Measurements from ENCODE around the gene BPIFB3.

The BPIFB3 gene

DNA sequence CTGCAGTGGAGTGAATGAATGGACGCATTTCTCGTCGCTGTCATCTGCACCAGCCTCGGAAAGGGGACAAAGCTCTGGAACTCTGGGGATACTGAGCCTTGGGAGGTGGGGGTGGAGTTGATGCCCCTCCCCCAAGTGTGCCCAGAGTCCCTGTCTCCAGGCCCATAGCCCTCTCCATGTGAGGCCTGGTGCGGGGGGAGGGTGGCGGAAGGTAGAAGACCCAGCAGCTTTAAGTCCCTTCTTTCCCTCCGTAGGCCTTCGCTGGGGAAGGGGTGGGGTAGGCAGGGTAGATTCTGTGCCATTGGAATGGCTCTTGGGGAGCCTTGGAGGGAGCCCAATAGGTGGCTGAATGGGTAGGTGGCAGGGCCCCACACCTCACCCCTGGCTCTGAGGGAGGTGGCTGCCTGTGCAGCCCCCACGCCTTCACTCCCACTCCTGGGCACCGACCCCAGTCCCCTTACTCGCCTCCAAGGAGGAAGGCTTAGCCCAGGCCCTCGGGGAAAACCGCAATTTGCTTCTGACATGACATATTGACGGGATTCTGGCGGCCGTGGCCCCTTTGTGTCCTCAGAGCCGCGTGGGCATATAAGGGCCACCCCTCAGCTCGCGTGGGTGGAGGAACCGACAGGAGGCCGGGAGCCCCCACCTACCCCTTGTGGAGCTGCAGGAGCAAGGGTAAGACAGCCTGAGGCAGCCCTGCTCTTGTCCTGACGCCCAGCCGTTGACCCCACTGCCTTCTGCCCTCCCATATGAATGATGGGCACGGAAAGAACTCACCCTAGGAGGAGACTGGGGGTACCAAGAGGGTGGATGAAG is at the start of gene BPIFB3:
Gene BPIFB3, plus strand, starts transcription at position 613 of the 816 bp plus-strand sequence. CDS start 1,533 bp downstream, outside the sequence.
- DNase-seq (ENCODE audit: low read depth) = no peak

- DNase-seq (ENCODE audit: low read depth) = no peak
Observed at GRCh38 chr20:33004141-33004751, 49.5 kb upstream of the BPIFB3 start, which contains the start of gene SUN5. Gene SUN5, minus strand, starts transcription at chr20:33004433. Its CDS starts 93 bp downstream, at chr20:33004340.

GRCh38 chr20:33005132-33005566 is 48.6 kb upstream of the BPIFB3 start:
- no peak for DNase-seq (ENCODE audit: low read depth)

GRCh38 chr20:33005908-33006775 is 47.6 kb upstream of the BPIFB3 start:
- DNase-seq (ENCODE audit: low read depth) = no peak

- DNase-seq (ENCODE audit: low read depth) = no peak
Observed at GRCh38 chr20:33006776-33007375, 46.8 kb upstream of the BPIFB3 start.

DNA sequence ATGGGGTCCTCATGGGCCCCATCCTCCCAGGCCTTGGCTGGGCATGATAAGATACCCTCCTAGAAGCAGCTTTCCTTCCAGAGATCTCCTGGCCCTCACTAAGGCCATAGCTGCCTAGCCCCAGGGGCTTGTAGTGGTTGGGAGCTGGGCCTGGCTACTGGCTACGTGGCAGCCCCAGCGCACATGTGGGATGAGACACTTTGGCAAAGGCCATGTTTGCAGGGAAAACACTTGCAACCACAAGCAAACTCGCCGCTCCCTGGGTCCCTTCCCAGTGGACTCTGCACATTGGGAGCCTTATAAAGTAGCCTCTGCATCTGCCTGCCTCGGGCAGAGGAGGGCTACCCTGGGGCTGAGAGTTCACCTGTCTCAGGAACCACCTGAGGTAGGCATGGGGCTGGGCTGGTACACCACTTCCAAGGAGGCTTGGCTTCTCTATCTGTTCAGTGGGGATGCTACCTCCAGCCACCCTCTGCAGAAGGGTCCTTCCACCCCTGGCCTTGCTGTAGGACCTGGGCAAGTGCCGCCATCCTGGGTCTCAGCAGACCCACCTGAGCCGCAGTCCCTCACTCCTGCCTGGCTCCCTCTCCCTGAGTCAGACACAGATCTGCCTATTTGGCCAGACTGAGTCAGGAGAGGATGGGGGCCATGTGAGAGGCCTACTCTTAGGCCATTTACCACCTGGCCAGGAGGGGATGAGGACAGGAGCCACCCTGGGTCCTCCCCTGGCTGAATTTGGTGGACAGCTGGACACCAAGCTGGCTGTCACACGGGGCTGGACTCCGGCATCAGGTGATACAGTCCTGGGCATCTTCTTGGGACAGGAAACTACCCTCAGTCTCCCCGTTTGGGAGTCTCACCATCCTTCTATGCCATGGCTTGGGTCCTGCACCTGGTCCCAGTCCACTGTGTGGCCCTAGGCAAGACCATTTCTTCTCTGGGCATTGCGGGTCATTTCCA is 46.0 kb upstream of the BPIFB3 start, which contains the start of gene BPIFB2:
Gene BPIFB2, plus strand, starts transcription at position 329 of the 960 bp plus-strand sequence. CDS start 871 bp downstream, outside the sequence.
- DNase-seq (ENCODE audit: low read depth) = no peak

- no peak for DNase-seq (ENCODE audit: low read depth)
Observed at GRCh38 chr20:33008336-33009213, 45.1 kb upstream of the BPIFB3 start.

- DNase-seq (ENCODE audit: low read depth) = no peak
Observed at GRCh38 chr20:33009214-33010132, 44.2 kb upstream of the BPIFB3 start.

- DNase-seq (ENCODE audit: low read depth) = no peak
Observed at GRCh38 chr20:33010133-33010504, 43.6 kb upstream of the BPIFB3 start.

GRCh38 chr20:33010674-33011449 is 42.8 kb upstream of the BPIFB3 start:
- no peak for DNase-seq (ENCODE audit: low read depth)

GRCh38 chr20:33012327-33013189 is 41.1 kb upstream of the BPIFB3 start:
- DNase-seq (ENCODE audit: low read depth) = no peak

GRCh38 chr20:33013701-33014326 is 39.9 kb upstream of the BPIFB3 start:
- no peak for DNase-seq (ENCODE audit: low read depth)

- no peak for DNase-seq (ENCODE audit: low read depth)
Observed at GRCh38 chr20:33014336-33015113, 39.2 kb upstream of the BPIFB3 start.

DNA sequence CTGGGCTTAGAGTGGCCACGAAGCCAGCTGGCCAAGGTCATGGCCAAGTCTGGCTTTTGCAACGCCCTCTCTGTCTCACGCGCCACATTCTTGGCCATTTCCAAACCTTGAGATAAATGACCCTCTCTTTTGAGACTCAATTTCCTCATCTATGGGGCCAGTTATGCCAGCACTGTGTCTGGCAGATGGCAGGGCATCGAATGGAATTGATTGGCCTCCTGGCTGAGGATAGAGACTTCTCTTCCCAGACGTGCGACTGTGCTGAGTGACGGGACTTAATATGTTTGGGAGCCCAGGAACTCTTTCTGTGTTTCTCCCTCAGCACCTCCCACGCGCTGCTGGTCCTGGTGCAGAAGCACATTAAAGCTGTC is 38.6 kb upstream of the BPIFB3 start:
- no peak for DNase-seq (ENCODE audit: low read depth)
